GM04504 (cell line): ENCODE measurements around the gene ALDOB.

Experiments
- DNase-seq: peaks from one replicate; pipeline ENCODE4 v3.0.0-alpha.2; 2012; ENCODE audit warnings: low read depth

ALDOB gene

GRCh38 chr9:101455656-101456240 lies 20.2 kb upstream of the ALDOB start:
- no peak for DNase-seq

DNA sequence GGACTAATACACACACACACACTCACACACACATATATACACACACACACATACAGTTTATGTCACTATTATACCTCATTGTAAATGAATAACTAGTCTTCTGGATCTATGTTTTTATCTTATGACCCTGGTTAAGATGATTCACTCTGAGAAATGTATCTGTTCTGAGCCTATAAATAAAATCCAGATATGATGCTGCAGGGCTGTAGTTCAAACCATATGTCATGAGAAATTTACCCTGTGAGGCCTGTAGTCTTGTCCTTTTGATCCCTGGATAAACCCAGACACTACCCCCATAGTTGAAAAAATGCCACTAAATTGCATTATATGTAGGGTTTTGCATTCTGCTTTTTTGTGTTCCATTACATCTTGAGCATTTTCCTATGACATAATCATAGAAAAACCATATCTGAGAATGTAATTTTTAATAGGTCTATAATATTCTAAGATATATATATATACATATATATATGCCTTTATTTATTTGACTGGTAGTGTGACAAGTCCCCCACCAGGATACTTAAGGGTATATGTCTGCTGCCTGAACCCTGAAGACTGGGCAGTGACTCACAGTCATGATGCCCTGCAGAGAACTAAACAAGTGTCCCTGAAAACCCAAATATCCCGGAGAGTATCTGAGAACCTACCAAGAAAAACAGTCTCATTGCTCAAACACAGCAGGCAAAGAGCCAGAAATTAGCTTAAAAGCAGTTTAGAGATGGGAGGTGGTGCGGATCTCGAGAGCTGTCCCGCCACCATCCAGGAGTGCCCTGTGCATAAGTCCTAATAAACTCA lies 18.4 kb upstream of the ALDOB start:
- no peak for DNase-seq

GRCh38 chr9:101451498-101451897 lies 15.9 kb upstream of the ALDOB start:
- DNase-seq = no peak

GRCh38 chr9:101450931-101451330 lies 15.4 kb upstream of the ALDOB start:
- DNase-seq = no peak

GRCh38 chr9:101449071-101449721 lies 13.6 kb upstream of the ALDOB start:
- peak; percentile 21 for DNase-seq

DNA sequence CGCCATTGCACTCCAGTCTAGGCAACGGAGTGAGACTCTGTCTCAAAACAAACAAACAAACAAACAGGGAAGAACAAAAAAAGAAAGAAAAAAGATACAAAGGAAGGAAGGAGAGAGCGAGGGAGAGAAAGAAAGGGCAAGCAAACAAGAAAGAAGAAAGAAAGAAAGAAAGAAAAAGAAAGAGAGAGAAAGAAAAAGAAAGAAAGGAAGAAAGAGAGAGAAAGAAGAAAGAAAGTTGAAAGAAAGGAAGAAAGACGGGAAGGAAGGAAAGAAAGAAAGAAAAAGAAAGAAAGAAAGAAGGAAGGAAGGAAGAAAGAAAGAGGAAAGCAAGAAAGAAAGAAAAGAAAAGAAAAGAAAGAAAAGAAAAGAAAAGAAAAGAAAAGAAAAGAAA lies 13.1 kb upstream of the ALDOB start:
- DNase-seq = no peak

GRCh38 chr9:101446732-101447131 lies 11.2 kb upstream of the ALDOB start:
- no peak for DNase-seq

DNA sequence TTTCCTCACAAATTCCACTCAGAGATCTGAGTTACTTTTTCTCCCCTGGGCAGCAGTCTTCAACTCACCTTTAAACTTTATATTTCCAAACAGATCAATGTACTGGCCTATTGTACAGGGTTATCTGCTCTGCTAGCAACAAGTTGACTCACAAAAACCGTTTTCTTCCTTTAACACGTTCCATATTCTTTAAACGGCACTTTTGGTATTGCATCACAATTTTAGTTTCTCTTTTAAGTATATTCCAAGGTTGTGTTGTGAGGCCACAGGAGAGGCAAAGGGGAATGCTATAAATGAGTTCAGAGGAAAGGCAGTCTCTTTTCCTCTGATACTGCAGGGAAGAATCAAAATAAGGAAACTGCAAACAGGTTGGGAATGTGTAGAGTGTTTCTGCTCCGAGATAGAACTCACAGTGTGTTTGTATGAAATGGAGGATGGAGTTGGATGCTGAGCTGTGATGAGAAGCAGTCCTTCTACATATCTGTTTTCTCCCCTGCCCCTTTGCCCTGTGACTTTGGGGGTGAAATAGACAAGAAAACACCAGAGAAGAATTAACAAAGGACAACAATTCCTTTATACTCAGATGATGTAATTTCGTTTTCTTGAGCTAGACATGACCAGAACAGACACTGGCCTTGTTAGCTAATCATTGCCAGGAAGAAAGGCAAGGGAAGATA lies 9.9 kb upstream of the ALDOB start:
- DNase-seq = no peak

- no peak for DNase-seq
These were observed 7.8 kb upstream of the ALDOB start for GRCh38 chr9:101443364-101443771.

- DNase-seq = no peak
These were observed 7.2 kb upstream of the ALDOB start for GRCh38 chr9:101442736-101443135.

DNA sequence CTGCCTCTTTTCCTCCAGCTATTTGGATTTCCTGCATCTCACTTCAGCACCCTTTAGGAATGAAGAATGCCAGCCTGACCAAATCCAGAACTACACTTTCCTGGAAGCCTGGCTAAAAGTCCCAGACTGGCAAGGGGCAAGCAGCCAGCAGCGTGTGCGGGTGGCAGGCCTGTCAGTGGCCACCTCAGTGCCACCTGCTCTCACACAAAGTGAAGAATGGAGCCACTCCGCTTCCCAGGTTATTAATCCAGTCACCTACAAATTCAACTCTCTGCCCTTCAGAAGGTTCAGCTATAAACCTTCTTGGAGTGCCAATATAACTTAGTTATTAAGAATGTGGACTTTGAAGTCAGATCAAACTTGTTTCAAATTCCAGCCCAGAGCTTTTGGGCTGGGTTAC lies 6.7 kb upstream of the ALDOB start:
- no peak for DNase-seq

- DNase-seq = no peak
These were observed 5.2 kb upstream of the ALDOB start for GRCh38 chr9:101440714-101441230.

- DNase-seq = no peak
These were observed 2.9 kb upstream of the ALDOB start for GRCh38 chr9:101438523-101438922.

DNA sequence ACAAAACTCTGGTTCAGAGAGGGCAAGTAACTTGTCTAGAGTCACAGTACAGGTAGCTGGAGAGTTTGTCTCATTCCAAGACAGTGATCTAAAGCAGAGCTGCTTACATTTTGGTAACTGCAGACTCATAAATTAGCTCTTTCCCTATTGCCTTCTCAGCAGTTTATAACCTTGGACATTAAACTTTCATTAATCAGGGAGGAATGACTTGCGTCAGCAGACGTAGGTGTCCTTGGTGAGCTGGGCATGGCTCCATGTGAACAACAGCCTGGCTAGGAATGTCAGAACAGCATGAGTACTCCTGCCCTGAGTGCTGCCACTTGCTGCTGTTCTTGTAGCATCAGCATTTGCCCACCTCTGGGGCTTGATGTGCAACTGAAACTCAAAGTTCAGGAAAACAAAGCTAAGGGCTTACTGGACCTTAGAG lies 2.2 kb upstream of the ALDOB start:
- no peak for DNase-seq

- DNase-seq = no peak
These were observed 576 bp downstream of the ALDOB start for GRCh38 chr9:101434998-101435397.

- no peak for DNase-seq
These were observed 2.3 kb downstream of the ALDOB start for GRCh38 chr9:101433229-101433628.

GRCh38 chr9:101432740-101433139 lies 2.8 kb downstream of the ALDOB start:
- DNase-seq = no peak

- DNase-seq = no peak
These were observed 3.4 kb downstream of the ALDOB start for GRCh38 chr9:101432171-101432570.

GRCh38 chr9:101429736-101430135 lies 5.8 kb downstream of the ALDOB start:
- no peak for DNase-seq

GRCh38 chr9:101428909-101429308 lies 6.7 kb downstream of the ALDOB start:
- DNase-seq = no peak

DNA sequence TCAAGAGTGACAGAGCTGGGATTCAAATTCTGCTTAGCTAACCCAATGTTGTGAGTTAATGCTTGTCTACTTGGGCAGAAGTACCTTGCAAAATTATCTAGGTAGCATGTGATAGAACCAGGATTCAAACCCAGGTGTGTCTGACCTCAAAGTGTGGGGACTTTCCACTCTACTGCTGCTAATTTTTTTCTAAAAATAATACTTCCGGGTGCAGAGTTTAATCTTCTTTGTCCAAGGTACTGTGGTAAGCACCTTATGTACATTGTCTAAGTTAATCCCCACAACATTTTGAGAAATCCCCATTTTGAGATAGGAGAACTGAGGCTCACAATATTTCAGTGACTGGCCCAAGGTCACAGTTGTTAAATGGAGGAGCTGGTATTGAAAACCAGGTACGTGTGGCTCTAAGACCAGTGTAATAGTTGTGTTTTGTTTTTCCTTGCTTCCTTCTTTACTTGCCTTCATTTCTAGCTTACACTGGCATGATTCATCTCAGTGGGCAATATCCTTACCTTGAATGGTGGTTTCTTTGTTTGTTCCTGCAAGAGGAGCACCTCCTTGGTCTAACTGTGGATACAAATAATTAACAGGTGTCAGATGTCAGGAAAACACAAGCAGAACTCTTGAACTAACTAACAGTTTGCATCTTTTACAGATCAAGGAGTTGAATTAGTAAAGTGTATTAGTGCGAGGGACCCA lies 7.5 kb downstream of the ALDOB start:
- no peak for DNase-seq

- DNase-seq = no peak
These were observed 8.2 kb downstream of the ALDOB start for GRCh38 chr9:101427358-101427757.
